Mucosa of descending colon (tissue), 3 donors: ENCODE results near the gene LY6G6F. TPM values are rescaled to one million over a fixed set of nuclear protein-coding genes. Genes with fewer than 3 reads are reported as not detected.

Experiments
- ATAC-seq: fragments of 200-7000 bp; cut with Tn5 transposase; one replicate; pipeline ENCODE4 v1.9.1; 2020; ENCODE audit warnings: mild to moderate bottlenecking, moderate library complexity
- DNase-seq, 3 donors: peaks; one replicate each; pipeline ENCODE4 v3.0.0-alpha.2; 2020
- H3K36me3 ChIP-seq: fragments of 200-600 bp; one replicate; pipeline ENCODE4 v1.8.0; 2021; ENCODE audit warnings: low read depth, mild to moderate bottlenecking
- H3K4me1 ChIP-seq: fragments of 200-600 bp; one replicate; pipeline ENCODE4 v1.8.0; 2021; ENCODE audit warnings: low read depth, mild to moderate bottlenecking
- H3K4me3 ChIP-seq: fragments of 200-600 bp; one replicate; pipeline ENCODE4 v1.8.0; 2021; ENCODE audit warnings: mild to moderate bottlenecking
- H3K9me3 ChIP-seq: fragments of 200-600 bp; one replicate; pipeline ENCODE4 v1.8.0; 2021; ENCODE audit warnings: mild to moderate bottlenecking
- intact Hi-C, 2 donors: fragments of 100-400 bp; cut with DNase I in 1 of 2; cut with micrococcal nuclease in 1 of 2; formaldehyde crosslinking; loops; one replicate each; pipeline versions ENCODE4 v1.11.0 to v1.11.1; 2022; cut with DNase I, micrococcal nuclease
- total RNA-seq, 3 donors: library from RNA; stranded (reverse); fragmentation: NEBNext Ultra II Directional in 2 of 3; extraction: Animal tissue kit (Norgen Biotek cat#: 25700) in 2 of 3; gene quantifications; one replicate each; pipeline versions ENCODE4 v1.2.1 to v1.2.4, GENCODE V29; 2021 to 2023
- TF ChIP-seq, protein P1 (sequence below): fragments of 200-600 bp; IDR thresholded peaks from one replicate; pipeline ENCODE4 v1.8.0; 2022; ENCODE audit warnings: antibody characterized with exemption, mild to moderate bottlenecking
- donor health status: DM: no; HTN: no; CAD: no; lungs with moderate emphysema.
- donor health status: DM: no; HTN: no; CAD: no.
- donor health status: DM: no; HTN: yes; CAD: no.

Gene LY6G6F
- total RNA-seq, 3 donors from 2014 or later = not detected

DNA sequence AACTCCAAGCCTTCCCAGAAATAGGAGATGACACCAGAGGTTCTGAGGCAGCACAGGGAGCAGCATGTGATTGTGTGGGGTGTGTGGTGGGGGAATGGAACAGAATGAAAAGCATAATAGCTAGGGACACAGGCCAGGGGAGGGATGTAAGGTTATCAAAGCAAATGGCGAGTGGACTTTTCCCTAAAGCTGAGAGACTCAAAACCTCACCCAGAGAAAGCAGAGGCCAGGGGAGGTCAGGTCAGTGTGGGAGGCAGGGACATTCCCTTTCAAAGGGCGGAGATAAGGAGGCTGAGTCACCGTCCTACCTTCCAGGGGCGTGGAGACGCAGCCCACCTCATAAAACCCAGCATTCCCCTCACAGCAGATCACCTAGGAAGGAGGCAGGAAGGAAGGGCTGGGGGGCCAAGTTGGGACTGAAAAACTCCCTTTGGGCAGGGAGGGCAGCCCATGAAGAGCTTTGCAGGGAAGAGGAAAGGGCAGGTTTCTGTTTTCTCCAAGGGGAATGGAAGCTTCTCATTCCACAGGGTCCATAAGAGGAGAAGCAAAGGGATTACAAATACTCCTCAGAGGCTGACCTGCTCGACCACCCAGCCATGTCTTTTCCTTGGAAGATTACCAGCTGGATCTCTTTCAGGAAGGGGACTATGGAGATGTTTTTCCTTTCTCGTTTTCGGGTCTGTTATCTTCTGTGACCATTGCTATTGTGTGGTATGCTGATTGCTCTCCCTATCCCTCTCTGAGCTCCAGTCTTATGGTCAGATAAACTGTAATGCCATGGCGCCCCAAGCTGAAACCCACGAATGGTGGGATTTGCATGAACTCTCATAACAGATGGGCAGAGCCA lies 16.2 kb upstream of the LY6G6F start:
- DNase-seq = peak in 1 of 3 donors; percentile 31
- H3K36me3 ChIP-seq = peaks cover 13% of the 10 kb centered on the region
- no peaks in the 10 kb centered on the region for H3K9me3 ChIP-seq
- intact Hi-C loops = no loop called here
- TF ChIP-seq, protein P1, sequence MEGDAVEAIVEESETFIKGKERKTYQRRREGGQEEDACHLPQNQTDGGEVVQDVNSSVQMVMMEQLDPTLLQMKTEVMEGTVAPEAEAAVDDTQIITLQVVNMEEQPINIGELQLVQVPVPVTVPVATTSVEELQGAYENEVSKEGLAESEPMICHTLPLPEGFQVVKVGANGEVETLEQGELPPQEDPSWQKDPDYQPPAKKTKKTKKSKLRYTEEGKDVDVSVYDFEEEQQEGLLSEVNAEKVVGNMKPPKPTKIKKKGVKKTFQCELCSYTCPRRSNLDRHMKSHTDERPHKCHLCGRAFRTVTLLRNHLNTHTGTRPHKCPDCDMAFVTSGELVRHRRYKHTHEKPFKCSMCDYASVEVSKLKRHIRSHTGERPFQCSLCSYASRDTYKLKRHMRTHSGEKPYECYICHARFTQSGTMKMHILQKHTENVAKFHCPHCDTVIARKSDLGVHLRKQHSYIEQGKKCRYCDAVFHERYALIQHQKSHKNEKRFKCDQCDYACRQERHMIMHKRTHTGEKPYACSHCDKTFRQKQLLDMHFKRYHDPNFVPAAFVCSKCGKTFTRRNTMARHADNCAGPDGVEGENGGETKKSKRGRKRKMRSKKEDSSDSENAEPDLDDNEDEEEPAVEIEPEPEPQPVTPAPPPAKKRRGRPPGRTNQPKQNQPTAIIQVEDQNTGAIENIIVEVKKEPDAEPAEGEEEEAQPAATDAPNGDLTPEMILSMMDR = no peak
- no peaks in the 10 kb centered on the region for H3K4me1 ChIP-seq
- no peak overlapping the region for H3K4me3 ChIP-seq
- ATAC-seq = peak; percentile 91

DNA sequence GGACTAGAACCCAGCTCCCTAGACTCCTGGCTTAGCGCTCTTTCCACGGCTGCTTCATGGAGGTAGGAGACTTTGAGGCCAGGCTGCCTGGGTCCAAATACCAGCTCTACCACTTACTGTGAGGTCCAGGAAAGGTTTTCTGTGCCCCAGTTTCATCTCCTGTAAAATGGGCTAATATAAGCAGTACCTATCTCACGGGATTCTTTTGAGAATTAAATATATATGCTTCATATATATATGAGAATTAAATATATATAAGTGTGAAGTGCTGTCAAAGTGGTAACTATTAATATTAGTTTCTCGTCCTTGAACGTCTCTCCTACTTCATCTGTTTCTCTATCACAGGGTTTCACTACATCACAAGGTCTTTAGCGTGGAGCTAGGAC lies 15.6 kb upstream of the LY6G6F start:
- Histone ChIP-seq H3K36me3 (peaks cover 13% of the 10 kb centered on the region), H3K4me1 (no peaks in the 10 kb centered on the region), H3K4me3 (no peak overlapping the region), H3K9me3 (no peaks in the 10 kb centered on the region)
- intact Hi-C loops = no loop called here
- no peak for ATAC-seq
- TF ChIP-seq, protein P1 = no peak
- no peak for DNase-seq

DNA sequence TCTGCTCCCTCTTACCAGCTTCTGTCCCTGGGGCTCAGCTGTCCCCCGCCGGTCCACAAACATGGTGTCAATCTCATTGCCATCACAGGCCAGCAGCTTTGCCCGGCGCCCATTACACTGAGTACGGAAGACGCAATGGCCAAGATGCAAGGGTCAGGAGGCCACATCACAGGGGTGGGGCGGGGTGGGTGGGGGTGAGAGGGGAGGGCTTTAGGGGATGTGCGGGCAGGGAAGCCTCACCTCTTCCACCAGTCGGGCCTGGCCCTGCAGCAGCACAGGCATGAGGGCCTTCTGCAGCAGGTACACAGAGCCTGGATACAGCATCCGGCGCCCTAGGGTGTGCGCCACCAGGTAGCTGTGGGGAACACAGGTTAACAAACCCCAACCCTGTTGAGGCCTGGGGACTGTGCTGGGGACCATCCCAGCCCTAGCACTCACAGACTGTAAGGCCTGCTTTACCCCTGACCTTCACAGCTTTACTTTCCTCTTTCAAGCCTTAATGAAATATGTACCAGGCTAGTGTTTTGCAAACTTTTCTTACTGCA lies 15.0 kb upstream of the LY6G6F start:
- TF ChIP-seq, protein P1 = no peak
- Histone ChIP-seq H3K4me3 (no peak overlapping the region), H3K9me3 (no peaks in the 10 kb centered on the region), H3K36me3 (peaks cover 11% of the 10 kb centered on the region), H3K4me1 (no peaks in the 10 kb centered on the region)
- no peak for ATAC-seq
- DNase-seq = no peak
- intact Hi-C loops = no loop called here

DNA sequence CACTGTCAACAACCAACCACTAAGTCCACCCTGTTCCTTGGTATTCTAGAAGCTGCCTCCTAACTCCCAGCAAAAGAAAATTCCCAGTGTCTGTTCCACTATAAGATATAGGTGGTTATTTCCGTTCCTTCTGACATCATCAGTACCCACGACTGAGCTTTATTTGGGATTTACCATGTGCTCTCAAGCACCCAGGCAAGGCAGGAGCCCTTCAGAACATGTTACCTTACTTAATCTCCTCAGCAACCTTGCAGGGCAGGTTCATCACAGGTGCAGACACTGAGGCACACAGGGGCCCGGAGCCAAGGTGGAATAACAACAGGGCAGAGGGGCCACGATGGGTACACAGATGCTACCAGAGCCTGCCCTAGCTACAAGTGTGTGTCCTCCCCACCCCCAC lies 14.3 kb upstream of the LY6G6F start:
- DNase-seq (no peak), ATAC-seq (no peak)
- Histone ChIP-seq H3K4me3 (no peak overlapping the region), H3K9me3 (no peaks in the 10 kb centered on the region), H3K4me1 (no peaks in the 10 kb centered on the region), H3K36me3 (peaks cover 7% of the 10 kb centered on the region)
- TF ChIP-seq, protein P1 = no peak
- intact Hi-C loops = no loop called here

DNA sequence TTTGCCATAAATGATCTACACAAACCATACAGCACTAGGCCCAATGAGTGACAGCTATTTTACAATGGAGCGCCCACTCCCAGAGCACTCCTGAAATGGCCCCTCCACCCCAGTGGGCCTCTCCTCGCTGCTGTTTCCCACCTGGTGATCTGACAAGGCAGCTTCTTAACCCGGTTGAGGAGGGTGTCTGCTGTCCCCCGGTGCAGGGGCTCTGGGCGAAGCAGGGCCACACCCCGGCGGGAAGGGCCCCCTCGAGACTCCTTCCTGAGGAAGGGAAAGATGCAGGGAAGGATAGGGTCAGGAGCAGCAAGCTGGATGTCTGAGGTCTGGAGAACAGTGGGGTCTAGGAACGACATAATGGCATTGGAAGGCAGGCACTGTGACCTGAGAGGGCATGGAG lies 13.8 kb upstream of the LY6G6F start:
- TF ChIP-seq, protein P1 = no peak
- DNase-seq (no peak), ATAC-seq (no peak)
- intact Hi-C loops = no loop called here
- Histone ChIP-seq H3K36me3 (peaks cover 6% of the 10 kb centered on the region), H3K4me3 (no peak overlapping the region), H3K4me1 (no peaks in the 10 kb centered on the region), H3K9me3 (no peaks in the 10 kb centered on the region)
